Panc1 (cell line): ENCODE results near the gene FBXW4. TPM values are rescaled to one million over a fixed set of nuclear protein-coding genes. Genes with fewer than 3 reads are reported as not detected.

Experiments
- ATAC-seq: fragments of 200-7000 bp; cut with Tn5 transposase; 2 replicates; pipeline ENCODE4 v1.9.1; 2020; ENCODE audit warnings: mild to moderate bottlenecking, moderate library complexity
- BruUV-seq: library from RNA; stranded (reverse); fragments of 400-500 nt; replicated peaks from 2 replicates; lab custom pipeline; 2021; lab: Mats Ljungman, UMichigan
- CTCF ChIA-PET: fragments of 300-600 bp; sonication (Branson Sonifier 250); formaldehyde crosslinking; loops from one replicate; lab custom pipeline; 2022; ENCODE audit warnings: antibody characterized with exemption; lab: Charles Lee
- POLR2A ChIA-PET: fragments of 300-600 bp; sonication (Branson Sonifier 250); formaldehyde crosslinking; loops from one replicate; lab custom pipeline; 2022; ENCODE audit warnings: antibody characterized with exemption; lab: Charles Lee
- DNase-seq: peaks from one replicate; pipeline ENCODE4 v3.0.0-alpha.2; 2010; ENCODE audit warnings: low read depth, low spot score
- H3K27ac ChIP-seq: 2 replicates; pipeline ENCODE4 v1.5.1; 2011; ENCODE audit warnings: mild to moderate bottlenecking, low read length, inconsistent platforms
- H3K27me3 ChIP-seq: fragments of 200-500 bp; sonication (Bioruptor generic); 2 replicates; pipeline ENCODE4 v1.6.0; 2014; ENCODE audit warnings: low read length, inconsistent platforms; ENCODE audit not compliant: control insufficient read depth, insufficient read depth
- H3K36me3 ChIP-seq: fragments of 200-500 bp; sonication (Bioruptor generic); 2 replicates; pipeline ENCODE4 v1.5.1; 2014; ENCODE audit warnings: inconsistent platforms, mild to moderate bottlenecking, low read length, moderate library complexity; ENCODE audit not compliant: control insufficient read depth, insufficient read depth
- H3K4me1 ChIP-seq: 2 replicates; pipeline ENCODE4 v1.5.1; 2011; ENCODE audit warnings: inconsistent platforms, mild to moderate bottlenecking, low read length, moderate library complexity; ENCODE audit not compliant: control insufficient read depth, insufficient read depth
- H3K4me3 ChIP-seq, 2 experiments: 2 replicates each; pipeline ENCODE4 v1.5.1; 2011 to 2012; ENCODE audit warnings: low read depth in 2 of 2, low read length in 2 of 2, mild to moderate bottlenecking in 2 of 2, inconsistent platforms in 1 of 2, moderate library complexity in 1 of 2
- H3K9me3 ChIP-seq: fragments of 200-500 bp; sonication (Bioruptor generic); 2 replicates; pipeline ENCODE4 v1.5.1; 2014; ENCODE audit warnings: low read depth, mild to moderate bottlenecking, inconsistent platforms, low read length, moderate library complexity; ENCODE audit not compliant: control insufficient read depth, insufficient read depth
- POLR2AphosphoS5 ChIP-seq: IDR thresholded peaks from 2 replicates; pipeline ENCODE4 v1.6.1; 2012; ENCODE audit warnings: mild to moderate bottlenecking, low read depth, low read length, moderate library complexity
- REST ChIP-seq, 2 experiments: IDR thresholded peaks; 2 replicates each; pipeline ENCODE4 v1.6.1; 2011 to 2012; ENCODE audit warnings: low read depth in 2 of 2, control low read depth in 1 of 2, low read length in 1 of 2, mild to moderate bottlenecking in 1 of 2, moderate library complexity in 1 of 2; ENCODE audit not compliant: insufficient read depth in 1 of 2
- SIN3A ChIP-seq: IDR thresholded peaks from 2 replicates; pipeline ENCODE4 v1.6.1; 2012; ENCODE audit warnings: low read depth, mild to moderate bottlenecking, low read length, moderate library complexity, borderline replicate concordance; ENCODE audit not compliant: insufficient read depth
- TCF7L2 ChIP-seq: IDR thresholded peaks from 2 replicates; pipeline ENCODE4 v1.6.1; 2011; ENCODE audit warnings: mild to moderate bottlenecking, low read depth, low read length, inconsistent platforms
- in situ Hi-C: cut with HindIII; loops from 2 replicates; pipeline ENCODE4 v1.10.0; 2016; ENCODE audit warnings: low sequenced_read_pairs, low pct_unique_long_range_greater_than_20kb
- intact Hi-C: fragments of 100-400 bp; cut with micrococcal nuclease; formaldehyde crosslinking; loops from one replicate; pipeline ENCODE4 v1.10.0; 2022; ENCODE audit not compliant: unreplicated experiment
- total RNA-seq: library from RNA; stranded (reverse); gene quantifications from one replicate; pipeline ENCODE4 v1.2.1, GENCODE V29; 2021; ENCODE audit not compliant: unreplicated experiment
- TF ChIP-seq, protein P1 (sequence below): fragments of 450-650 bp; IDR thresholded peaks from 2 replicates; pipeline ENCODE4 v1.5.1; 2017; ENCODE audit warnings: mild to moderate bottlenecking

FBXW4 gene
- total RNA-seq, 1 experiment from 2014 or later = 61.5 TPM

DNA sequence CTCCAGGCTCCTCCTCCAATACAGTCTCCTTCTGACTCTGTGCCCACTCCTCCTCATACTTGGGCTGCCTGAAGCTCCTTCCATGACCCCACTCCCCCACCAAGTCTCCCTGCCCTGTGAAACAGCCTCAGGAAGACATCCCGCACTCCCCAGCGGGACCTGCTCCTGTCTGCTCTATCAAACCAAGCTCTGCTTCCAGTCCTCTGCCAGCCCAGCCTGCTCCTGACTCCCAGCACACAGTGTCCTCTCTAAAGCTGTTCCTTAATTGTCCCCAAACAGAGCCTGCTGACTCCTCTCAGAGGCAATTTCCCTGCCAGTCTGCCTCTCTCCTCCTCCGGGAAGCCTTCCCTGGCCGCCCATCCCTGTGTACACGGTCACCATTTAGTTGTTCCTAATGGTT is 116.8 kb downstream of the FBXW4 start:
- Histone ChIP-seq H3K27me3 (no peaks in the 10 kb centered on the region), H3K27ac (no peak overlapping the region), H3K36me3 (no peaks in the 10 kb centered on the region), H3K9me3 (no peaks in the 10 kb centered on the region), H3K4me1 (no peaks in the 10 kb centered on the region), H3K4me3 (no peak overlapping the region)
- in situ Hi-C loops (no loop called here), intact Hi-C loops (no loop called here)
- DNase-seq (no peak), ATAC-seq (no peak)
- no TSS peak for BruUV-seq
- TF ChIP-seq SIN3A (no peak), REST (IDR thresholded peaks at IDR 0.05; ENCODE audit: insufficient read depth in 1 of 2, low read depth in 2 of 2, low read length in 1 of 2) (no peak), POLR2AphosphoS5 (no peak), TCF7L2 (no peak)
- TF ChIP-seq, protein P1, sequence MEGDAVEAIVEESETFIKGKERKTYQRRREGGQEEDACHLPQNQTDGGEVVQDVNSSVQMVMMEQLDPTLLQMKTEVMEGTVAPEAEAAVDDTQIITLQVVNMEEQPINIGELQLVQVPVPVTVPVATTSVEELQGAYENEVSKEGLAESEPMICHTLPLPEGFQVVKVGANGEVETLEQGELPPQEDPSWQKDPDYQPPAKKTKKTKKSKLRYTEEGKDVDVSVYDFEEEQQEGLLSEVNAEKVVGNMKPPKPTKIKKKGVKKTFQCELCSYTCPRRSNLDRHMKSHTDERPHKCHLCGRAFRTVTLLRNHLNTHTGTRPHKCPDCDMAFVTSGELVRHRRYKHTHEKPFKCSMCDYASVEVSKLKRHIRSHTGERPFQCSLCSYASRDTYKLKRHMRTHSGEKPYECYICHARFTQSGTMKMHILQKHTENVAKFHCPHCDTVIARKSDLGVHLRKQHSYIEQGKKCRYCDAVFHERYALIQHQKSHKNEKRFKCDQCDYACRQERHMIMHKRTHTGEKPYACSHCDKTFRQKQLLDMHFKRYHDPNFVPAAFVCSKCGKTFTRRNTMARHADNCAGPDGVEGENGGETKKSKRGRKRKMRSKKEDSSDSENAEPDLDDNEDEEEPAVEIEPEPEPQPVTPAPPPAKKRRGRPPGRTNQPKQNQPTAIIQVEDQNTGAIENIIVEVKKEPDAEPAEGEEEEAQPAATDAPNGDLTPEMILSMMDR = no peak
- CTCF ChIA-PET = no interaction called here
- POLR2A ChIA-PET = no interaction called here

DNA sequence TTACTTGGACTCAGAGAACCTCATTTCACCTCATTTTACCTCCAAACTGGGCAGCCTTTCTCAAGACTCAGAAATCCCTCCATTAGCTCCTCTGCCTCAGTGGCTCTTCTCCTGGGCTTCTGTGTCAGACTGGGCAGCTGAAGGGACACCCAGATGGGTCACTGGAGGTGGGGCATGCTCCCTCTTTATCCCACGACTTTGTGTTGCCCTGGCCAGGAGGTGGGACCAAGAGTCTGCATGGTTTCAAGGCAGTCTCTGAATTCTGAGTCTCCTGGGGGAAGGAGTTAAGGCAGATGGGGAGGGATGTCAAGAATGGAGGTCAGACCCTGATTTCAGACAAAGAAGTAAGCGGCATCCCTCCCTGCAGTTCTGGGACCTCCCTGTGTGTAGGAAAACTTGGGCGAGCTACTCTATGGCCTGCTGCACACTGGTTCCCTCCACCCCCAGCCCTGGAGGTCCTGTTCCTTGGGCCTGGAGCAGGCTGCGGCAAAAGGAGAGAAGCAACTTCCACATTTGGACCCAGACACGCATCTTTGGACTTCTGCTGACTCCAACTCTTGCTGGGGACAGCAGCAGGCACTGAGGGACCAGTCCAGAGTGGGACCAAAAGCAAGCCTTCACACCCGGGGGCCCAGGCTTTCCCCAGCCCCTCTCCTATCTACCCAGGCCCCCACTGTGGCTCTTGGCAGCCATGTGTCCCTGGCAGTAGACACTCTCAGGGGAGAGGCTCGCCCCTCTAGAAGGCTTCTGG is 117.7 kb downstream of the FBXW4 start:
- in situ Hi-C loops (no loop called here), intact Hi-C loops (no loop called here)
- Histone ChIP-seq H3K4me1 (no peaks in the 10 kb centered on the region), H3K36me3 (no peaks in the 10 kb centered on the region), H3K9me3 (no peaks in the 10 kb centered on the region), H3K27ac (no peak overlapping the region), H3K27me3 (no peaks in the 10 kb centered on the region), H3K4me3 (no peak overlapping the region)
- no TSS peak for BruUV-seq
- TF ChIP-seq REST (IDR thresholded peaks at IDR 0.05; ENCODE audit: insufficient read depth in 1 of 2, low read depth in 2 of 2, low read length in 1 of 2) (no peak), SIN3A (no peak), POLR2AphosphoS5 (no peak), TCF7L2 (no peak)
- TF ChIP-seq, protein P1 = no peak
- ChIA-PET CTCF (interaction anchor here (0.7 kb wide), 1 partner anchor 17 kb away, joined by 7 read pairs; no protein-coding TSS in a partner anchor), POLR2A (interaction anchor here (1.1 kb wide), 1 partner anchor 10 kb away, joined by 3 read pairs; the partner anchor contains the start of genes DPCD and POLL)
- DNase-seq (no peak), ATAC-seq (no peak)
